HepG2 (cell line): ENCODE measurements around the gene PPDPF. TPM values are rescaled to one million over a fixed set of nuclear protein-coding genes. Genes with fewer than 3 reads are reported as not detected.

Experiments
- AKAP8 ChIP-seq: sonication (generic); formaldehyde crosslinking; IDR thresholded peaks from 2 replicates; pipeline ENCODE4 v1.5.1; 2020; ENCODE audit warnings: mild to moderate bottlenecking, missing genetic modification reagents
- EED ChIP-seq: sonication (generic); formaldehyde crosslinking; IDR thresholded peaks from 2 replicates; pipeline ENCODE4 v1.5.0; 2020; ENCODE audit warnings: mild to moderate bottlenecking, missing genetic modification reagents
- HNRNPL ChIP-seq: fragments of 200-400 bp; formaldehyde crosslinking; IDR thresholded peaks from 2 replicates; pipeline ENCODE4 v1.6.1; 2017; ENCODE audit warnings: mild to moderate bottlenecking, low read depth, low read length
- KDM3A ChIP-seq: IDR thresholded peaks from 2 replicates; pipeline ENCODE4 v1.6.1; 2018; ENCODE audit warnings: low read depth, missing compliant biosample characterization
- MAZ ChIP-seq, 2 experiments: sonication (generic) in 1 of 2; formaldehyde crosslinking in 1 of 2; IDR thresholded peaks; 2 replicates each; pipeline versions ENCODE4 v1.5.0 to v1.6.1; 2012 to 2020; ENCODE audit warnings: low read depth in 2 of 2, mild to moderate bottlenecking in 2 of 2, borderline replicate concordance in 1 of 2, improper control_type of control experiment in 1 of 2, low read length in 1 of 2, missing genetic modification reagents in 1 of 2, moderate library complexity in 1 of 2
- MTA1 ChIP-seq: sonication (generic); formaldehyde crosslinking; IDR thresholded peaks from 2 replicates; pipeline ENCODE4 v1.4.0; 2020; ENCODE audit warnings: missing genetic modification reagents, mild to moderate bottlenecking, borderline replicate concordance
- SYNCRIP ChIP-seq: fragments of 200-400 bp; formaldehyde crosslinking; IDR thresholded peaks from 2 replicates; pipeline ENCODE4 v1.6.1; 2018; ENCODE audit warnings: mild to moderate bottlenecking, low read depth, low read length; ENCODE audit not compliant: insufficient read depth
- XBP1 ChIP-seq: sonication (generic); formaldehyde crosslinking; IDR thresholded peaks from 2 replicates; pipeline ENCODE4 v1.5.0; 2020; ENCODE audit warnings: missing genetic modification reagents
- ZC3H13 ChIP-seq: sonication (generic); formaldehyde crosslinking; IDR thresholded peaks from 2 replicates; pipeline ENCODE4 v1.8.1; 2023; ENCODE audit warnings: mild to moderate bottlenecking, missing genetic modification reagents, moderate library complexity
- ZNF24 ChIP-seq: fragments of 450-650 bp; IDR thresholded peaks from 2 replicates; pipeline ENCODE4 v1.6.1; 2017; ENCODE audit warnings: antibody characterized with exemption, mild to moderate bottlenecking
- polyA plus RNA-seq, 8 experiments: library from polyadenylated mRNA; depleted of rRNA in 3 of 8; stranded (reverse) in 7 of 8; unstranded in 1 of 8; fragments of >200 nt; fragmentation: Illumina TruSeq in 4 of 8; extraction: Trizol in 4 of 8; gene quantifications; 2 replicates each; pipeline versions ENCODE4 v1.2.1 to v1.2.3, GENCODE V29; 2011 to 2016; ENCODE audit warnings: low read depth in 4 of 8, missing spikeins in 1 of 8, mixed read lengths in 1 of 8; ENCODE audit not compliant: insufficient read depth in 1 of 8
- total RNA-seq, 5 experiments: library from RNA; depleted of rRNA; stranded (reverse); fragments of >200 nt; fragmentation: Illumina TruSeq; extraction: Trizol; gene quantifications; 2 replicates each; pipeline ENCODE4 v1.2.3, GENCODE V29; 2016; ENCODE audit warnings: low read depth in 1 of 5
- TF ChIP-seq, protein P1 (sequence below), 2 experiments: IDR thresholded peaks; 2 replicates each; pipeline ENCODE4 v1.6.1; 2011 to 2012; ENCODE audit warnings: low read length in 2 of 2, borderline replicate concordance in 1 of 2, low read depth in 1 of 2, mild to moderate bottlenecking in 1 of 2, moderate library complexity in 1 of 2
- TF ChIP-seq, protein P2 (sequence below): sonication (generic); formaldehyde crosslinking; IDR thresholded peaks from 2 replicates; pipeline ENCODE4 v1.4.0; 2020; ENCODE audit warnings: mild to moderate bottlenecking, missing genetic modification reagents
- TF ChIP-seq, protein P3 (sequence below): sonication (generic); formaldehyde crosslinking; IDR thresholded peaks from 2 replicates; pipeline ENCODE4 v1.5.0; 2020; ENCODE audit warnings: mild to moderate bottlenecking, missing genetic modification reagents, borderline replicate concordance
- TF ChIP-seq, protein P4 (sequence below): sonication (generic); formaldehyde crosslinking; IDR thresholded peaks from 2 replicates; pipeline ENCODE4 v1.5.0; 2020; ENCODE audit warnings: missing genetic modification reagents

PPDPF gene
- total and polyA plus RNA-seq, 2 of the 13 experiments (the other 11 are each of a cell fraction or from before 2014, with no cell fraction given), result 1.8 to 7.0 TPM

DNA sequence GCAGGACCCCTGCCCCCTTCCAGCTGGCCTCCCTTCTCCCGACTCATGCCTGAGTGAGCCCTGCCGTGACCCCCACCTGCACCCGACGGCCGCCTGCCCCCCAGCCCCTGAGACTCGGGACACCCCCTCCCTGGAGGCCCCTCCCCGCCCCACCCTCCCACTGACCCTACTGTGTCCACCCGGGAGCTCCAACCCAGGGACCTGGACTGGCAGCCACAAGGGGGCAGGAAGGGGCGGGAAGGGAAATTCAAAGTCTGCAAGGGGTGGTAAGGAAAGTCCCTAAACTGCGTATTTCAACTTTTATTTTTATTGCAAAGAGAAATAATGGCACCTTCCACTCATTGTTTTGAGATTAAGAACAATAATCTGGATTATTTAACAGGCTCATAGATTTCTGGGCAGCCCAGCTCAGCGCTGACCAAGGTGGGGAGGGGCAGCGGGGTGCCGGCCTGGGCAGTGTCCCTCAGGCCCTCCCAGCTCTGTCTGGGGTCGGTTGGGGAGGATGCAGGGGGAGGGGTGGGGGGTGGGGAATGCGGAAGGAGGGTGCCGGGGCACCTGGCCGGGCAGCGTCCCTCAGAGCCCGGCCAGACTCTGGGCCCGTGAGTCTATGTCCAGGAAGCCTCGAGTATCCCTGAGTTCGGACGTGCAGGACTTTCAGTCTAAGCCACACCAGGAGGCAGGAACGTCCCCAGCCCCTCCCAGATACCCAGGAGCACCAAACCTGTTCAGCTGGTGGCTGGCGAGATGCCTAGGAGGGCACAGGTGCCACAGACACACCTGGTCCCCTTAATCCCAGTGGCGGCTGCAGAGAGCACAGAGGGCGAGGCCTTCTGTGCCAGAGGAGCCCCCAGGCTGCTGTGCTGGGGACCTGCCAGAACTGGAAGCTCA, 17.9 kb downstream of the PPDPF start (continued):
- TF ChIP-seq, protein P1, sequence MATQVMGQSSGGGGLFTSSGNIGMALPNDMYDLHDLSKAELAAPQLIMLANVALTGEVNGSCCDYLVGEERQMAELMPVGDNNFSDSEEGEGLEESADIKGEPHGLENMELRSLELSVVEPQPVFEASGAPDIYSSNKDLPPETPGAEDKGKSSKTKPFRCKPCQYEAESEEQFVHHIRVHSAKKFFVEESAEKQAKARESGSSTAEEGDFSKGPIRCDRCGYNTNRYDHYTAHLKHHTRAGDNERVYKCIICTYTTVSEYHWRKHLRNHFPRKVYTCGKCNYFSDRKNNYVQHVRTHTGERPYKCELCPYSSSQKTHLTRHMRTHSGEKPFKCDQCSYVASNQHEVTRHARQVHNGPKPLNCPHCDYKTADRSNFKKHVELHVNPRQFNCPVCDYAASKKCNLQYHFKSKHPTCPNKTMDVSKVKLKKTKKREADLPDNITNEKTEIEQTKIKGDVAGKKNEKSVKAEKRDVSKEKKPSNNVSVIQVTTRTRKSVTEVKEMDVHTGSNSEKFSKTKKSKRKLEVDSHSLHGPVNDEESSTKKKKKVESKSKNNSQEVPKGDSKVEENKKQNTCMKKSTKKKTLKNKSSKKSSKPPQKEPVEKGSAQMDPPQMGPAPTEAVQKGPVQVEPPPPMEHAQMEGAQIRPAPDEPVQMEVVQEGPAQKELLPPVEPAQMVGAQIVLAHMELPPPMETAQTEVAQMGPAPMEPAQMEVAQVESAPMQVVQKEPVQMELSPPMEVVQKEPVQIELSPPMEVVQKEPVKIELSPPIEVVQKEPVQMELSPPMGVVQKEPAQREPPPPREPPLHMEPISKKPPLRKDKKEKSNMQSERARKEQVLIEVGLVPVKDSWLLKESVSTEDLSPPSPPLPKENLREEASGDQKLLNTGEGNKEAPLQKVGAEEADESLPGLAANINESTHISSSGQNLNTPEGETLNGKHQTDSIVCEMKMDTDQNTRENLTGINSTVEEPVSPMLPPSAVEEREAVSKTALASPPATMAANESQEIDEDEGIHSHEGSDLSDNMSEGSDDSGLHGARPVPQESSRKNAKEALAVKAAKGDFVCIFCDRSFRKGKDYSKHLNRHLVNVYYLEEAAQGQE (IDR thresholded peaks at IDR 0.05; ENCODE audit: borderline replicate concordance in 1 of 2, low read depth in 1 of 2, low read length in 2 of 2), result no peak
- no peak for TF ChIP-seq AKAP8 (CRISPR knock-in tag)
- TF ChIP-seq, protein P2, sequence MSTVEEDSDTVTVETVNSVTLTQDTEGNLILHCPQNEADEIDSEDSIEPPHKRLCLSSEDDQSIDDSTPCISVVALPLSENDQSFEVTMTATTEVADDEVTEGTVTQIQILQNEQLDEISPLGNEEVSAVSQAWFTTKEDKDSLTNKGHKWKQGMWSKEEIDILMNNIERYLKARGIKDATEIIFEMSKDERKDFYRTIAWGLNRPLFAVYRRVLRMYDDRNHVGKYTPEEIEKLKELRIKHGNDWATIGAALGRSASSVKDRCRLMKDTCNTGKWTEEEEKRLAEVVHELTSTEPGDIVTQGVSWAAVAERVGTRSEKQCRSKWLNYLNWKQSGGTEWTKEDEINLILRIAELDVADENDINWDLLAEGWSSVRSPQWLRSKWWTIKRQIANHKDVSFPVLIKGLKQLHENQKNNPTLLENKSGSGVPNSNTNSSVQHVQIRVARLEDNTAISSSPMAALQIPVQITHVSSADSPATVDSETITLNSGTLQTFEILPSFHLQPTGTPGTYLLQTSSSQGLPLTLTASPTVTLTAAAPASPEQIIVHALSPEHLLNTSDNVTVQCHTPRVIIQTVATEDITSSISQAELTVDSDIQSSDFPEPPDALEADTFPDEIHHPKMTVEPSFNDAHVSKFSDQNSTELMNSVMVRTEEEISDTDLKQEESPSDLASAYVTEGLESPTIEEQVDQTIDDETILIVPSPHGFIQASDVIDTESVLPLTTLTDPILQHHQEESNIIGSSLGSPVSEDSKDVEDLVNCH (CRISPR knock-in tag), result no peak
- TF ChIP-seq, protein P3, sequence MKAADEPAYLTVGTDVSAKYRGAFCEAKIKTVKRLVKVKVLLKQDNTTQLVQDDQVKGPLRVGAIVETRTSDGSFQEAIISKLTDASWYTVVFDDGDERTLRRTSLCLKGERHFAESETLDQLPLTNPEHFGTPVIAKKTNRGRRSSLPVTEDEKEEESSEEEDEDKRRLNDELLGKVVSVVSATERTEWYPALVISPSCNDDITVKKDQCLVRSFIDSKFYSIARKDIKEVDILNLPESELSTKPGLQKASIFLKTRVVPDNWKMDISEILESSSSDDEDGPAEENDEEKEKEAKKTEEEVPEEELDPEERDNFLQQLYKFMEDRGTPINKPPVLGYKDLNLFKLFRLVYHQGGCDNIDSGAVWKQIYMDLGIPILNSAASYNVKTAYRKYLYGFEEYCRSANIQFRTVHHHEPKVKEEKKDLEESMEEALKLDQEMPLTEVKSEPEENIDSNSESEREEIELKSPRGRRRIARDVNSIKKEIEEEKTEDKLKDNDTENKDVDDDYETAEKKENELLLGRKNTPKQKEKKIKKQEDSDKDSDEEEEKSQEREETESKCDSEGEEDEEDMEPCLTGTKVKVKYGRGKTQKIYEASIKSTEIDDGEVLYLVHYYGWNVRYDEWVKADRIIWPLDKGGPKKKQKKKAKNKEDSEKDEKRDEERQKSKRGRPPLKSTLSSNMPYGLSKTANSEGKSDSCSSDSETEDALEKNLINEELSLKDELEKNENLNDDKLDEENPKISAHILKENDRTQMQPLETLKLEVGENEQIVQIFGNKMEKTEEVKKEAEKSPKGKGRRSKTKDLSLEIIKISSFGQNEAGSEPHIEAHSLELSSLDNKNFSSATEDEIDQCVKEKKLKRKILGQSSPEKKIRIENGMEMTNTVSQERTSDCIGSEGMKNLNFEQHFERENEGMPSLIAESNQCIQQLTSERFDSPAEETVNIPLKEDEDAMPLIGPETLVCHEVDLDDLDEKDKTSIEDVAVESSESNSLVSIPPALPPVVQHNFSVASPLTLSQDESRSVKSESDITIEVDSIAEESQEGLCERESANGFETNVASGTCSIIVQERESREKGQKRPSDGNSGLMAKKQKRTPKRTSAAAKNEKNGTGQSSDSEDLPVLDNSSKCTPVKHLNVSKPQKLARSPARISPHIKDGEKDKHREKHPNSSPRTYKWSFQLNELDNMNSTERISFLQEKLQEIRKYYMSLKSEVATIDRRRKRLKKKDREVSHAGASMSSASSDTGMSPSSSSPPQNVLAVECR (CRISPR knock-in tag), result no peak
- TF ChIP-seq SYNCRIP, result no peak
- no peak for TF ChIP-seq MTA1 (CRISPR knock-in tag)
- no peak; the same call in 1 of the 2 replicates for TF ChIP-seq KDM3A (CRISPR knock-in tag)
- TF ChIP-seq MAZ (IDR thresholded peaks at IDR 0.05; ENCODE audit: borderline replicate concordance, low read depth, low read length), result no peak
- TF ChIP-seq MAZ (CRISPR knock-in tag; IDR thresholded peaks at IDR 0.05; ENCODE audit: low read depth), result no peak
- no peak for TF ChIP-seq HNRNPL
- TF ChIP-seq, protein P4, sequence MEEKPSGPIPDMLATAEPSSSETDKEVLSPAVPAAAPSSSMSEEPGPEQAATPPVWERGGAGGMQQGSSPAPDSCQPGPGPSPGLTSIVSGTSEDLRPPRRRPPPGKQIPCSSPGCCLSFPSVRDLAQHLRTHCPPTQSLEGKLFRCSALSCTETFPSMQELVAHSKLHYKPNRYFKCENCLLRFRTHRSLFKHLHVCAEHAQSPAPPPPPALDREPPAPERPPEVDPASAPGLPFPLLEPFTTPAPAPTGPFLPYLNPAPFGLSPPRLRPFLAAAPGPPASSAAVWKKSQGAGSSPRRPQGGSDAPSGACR, result no peak
- TF ChIP-seq XBP1, result no peak
- no peak for TF ChIP-seq ZC3H13 (CRISPR knock-in tag)
- TF ChIP-seq EED (CRISPR knock-in tag), result no peak
- no peak for TF ChIP-seq ZNF24
